Glutamatergic neuron (in vitro differentiated cells): ENCODE measurements around the gene TAL2. TPM values are rescaled to one million over a fixed set of nuclear protein-coding genes. Genes with fewer than 3 reads are reported as not detected.
A peak's percentile ranks its signal among the peaks of the same experiment; 100 is the strongest.

Experiments used
- DNase-seq: peaks from one replicate; pipeline ENCODE4 v3.0.0; 2022
- H3K27ac Mint-ChIP-seq: one replicate; pipeline ENCODE4 v1.8.0; 2020; ENCODE audit warnings: mild to moderate bottlenecking, mixed read lengths, inconsistent platforms; ENCODE audit not compliant: unreplicated experiment
- H3K27me3 Mint-ChIP-seq: one replicate; pipeline ENCODE4 v1.8.0; 2020; ENCODE audit warnings: mild to moderate bottlenecking, moderate library complexity, mixed read lengths, inconsistent platforms; ENCODE audit not compliant: unreplicated experiment
- H3K36me3 Mint-ChIP-seq: one replicate; pipeline ENCODE4 v1.8.0; 2020; ENCODE audit warnings: mild to moderate bottlenecking, mixed read lengths, inconsistent platforms; ENCODE audit not compliant: unreplicated experiment
- H3K4me1 Mint-ChIP-seq: one replicate; pipeline ENCODE4 v1.8.0; 2020; ENCODE audit warnings: mild to moderate bottlenecking, low read depth, mixed read lengths, inconsistent platforms; ENCODE audit not compliant: unreplicated experiment
- H3K4me3 Mint-ChIP-seq: one replicate; pipeline ENCODE4 v1.8.0; 2020; ENCODE audit warnings: mild to moderate bottlenecking, mixed read lengths, inconsistent platforms; ENCODE audit not compliant: unreplicated experiment
- H3K9me3 Mint-ChIP-seq: one replicate; pipeline ENCODE4 v1.8.0; 2020; ENCODE audit warnings: mild to moderate bottlenecking, moderate library complexity, mixed read lengths, inconsistent platforms; ENCODE audit not compliant: unreplicated experiment
- total RNA-seq: library from RNA; stranded (reverse); fragmentation: NEBNext Ultra II Directional; extraction: Animal tissue kit (Norgen Biotek cat#: 25700); gene quantifications from one replicate; pipeline ENCODE4 v1.2.1, GENCODE V29; 2021; ENCODE audit not compliant: unreplicated experiment
- TF ChIP-seq, protein P1 (sequence below): fragments of 200-600 bp; sonication (generic); IDR thresholded peaks from one replicate; pipeline ENCODE4 v1.5.0; 2021; ENCODE audit not compliant: partially characterized antibody, unreplicated experiment

The TAL2 gene
- total RNA-seq, 1 donor from 2014 or later = 1.6 TPM

- no peak overlapping the region for H3K27ac Mint-ChIP-seq
- no peak for DNase-seq
- H3K4me3 Mint-ChIP-seq = no peak overlapping the region
- no peaks in the 10 kb centered on the region for H3K27me3 Mint-ChIP-seq
- no peaks in the 10 kb centered on the region for H3K9me3 Mint-ChIP-seq
- peaks cover 2% of the 10 kb centered on the region for H3K4me1 Mint-ChIP-seq
- H3K36me3 Mint-ChIP-seq = no peaks in the 10 kb centered on the region
- TF ChIP-seq, protein P1, sequence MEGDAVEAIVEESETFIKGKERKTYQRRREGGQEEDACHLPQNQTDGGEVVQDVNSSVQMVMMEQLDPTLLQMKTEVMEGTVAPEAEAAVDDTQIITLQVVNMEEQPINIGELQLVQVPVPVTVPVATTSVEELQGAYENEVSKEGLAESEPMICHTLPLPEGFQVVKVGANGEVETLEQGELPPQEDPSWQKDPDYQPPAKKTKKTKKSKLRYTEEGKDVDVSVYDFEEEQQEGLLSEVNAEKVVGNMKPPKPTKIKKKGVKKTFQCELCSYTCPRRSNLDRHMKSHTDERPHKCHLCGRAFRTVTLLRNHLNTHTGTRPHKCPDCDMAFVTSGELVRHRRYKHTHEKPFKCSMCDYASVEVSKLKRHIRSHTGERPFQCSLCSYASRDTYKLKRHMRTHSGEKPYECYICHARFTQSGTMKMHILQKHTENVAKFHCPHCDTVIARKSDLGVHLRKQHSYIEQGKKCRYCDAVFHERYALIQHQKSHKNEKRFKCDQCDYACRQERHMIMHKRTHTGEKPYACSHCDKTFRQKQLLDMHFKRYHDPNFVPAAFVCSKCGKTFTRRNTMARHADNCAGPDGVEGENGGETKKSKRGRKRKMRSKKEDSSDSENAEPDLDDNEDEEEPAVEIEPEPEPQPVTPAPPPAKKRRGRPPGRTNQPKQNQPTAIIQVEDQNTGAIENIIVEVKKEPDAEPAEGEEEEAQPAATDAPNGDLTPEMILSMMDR = no peak
Measured at GRCh38 chr9:105636331-105636730, 25.9 kb upstream of the TAL2 start.

- H3K36me3 Mint-ChIP-seq = peaks cover 4% of the 10 kb centered on the region
- H3K27me3 Mint-ChIP-seq = no peaks in the 10 kb centered on the region
- H3K4me1 Mint-ChIP-seq = peaks cover 2% of the 10 kb centered on the region
- H3K27ac Mint-ChIP-seq = no peak overlapping the region
- no peak overlapping the region for H3K4me3 Mint-ChIP-seq
- peaks cover 3% of the 10 kb centered on the region for H3K9me3 Mint-ChIP-seq
- no peak for DNase-seq
- TF ChIP-seq, protein P1 = peak; percentile 77
Measured at GRCh38 chr9:105637787-105638395, 24.4 kb upstream of the TAL2 start.

DNA sequence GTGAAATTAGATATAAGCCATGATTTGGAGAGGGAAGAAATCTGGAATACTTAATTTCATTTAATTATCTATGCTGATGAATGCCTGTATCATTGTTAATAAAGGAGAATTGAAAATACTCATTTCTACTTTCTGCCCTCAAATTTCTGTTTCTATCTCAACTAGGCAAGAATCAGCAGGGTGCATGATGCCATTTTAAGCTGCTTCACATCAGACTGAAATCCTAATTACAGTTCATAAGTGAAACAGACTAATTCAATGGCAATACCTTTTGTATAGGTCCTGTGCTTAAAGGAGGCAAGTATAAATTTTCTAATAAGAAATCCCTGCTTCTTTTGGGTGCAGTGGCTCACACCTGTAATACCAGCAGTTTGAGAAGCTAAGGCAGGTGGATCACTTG, 22.3 kb upstream of the TAL2 start:
- Mint-ChIP-seq H3K36me3 (peaks cover 5% of the 10 kb centered on the region), H3K4me1 (no peaks in the 10 kb centered on the region), H3K27ac (no peak overlapping the region), H3K4me3 (no peak overlapping the region), H3K27me3 (no peaks in the 10 kb centered on the region), H3K9me3 (peaks cover 6% of the 10 kb centered on the region)
- TF ChIP-seq, protein P1 = no peak
- no peak for DNase-seq

DNA sequence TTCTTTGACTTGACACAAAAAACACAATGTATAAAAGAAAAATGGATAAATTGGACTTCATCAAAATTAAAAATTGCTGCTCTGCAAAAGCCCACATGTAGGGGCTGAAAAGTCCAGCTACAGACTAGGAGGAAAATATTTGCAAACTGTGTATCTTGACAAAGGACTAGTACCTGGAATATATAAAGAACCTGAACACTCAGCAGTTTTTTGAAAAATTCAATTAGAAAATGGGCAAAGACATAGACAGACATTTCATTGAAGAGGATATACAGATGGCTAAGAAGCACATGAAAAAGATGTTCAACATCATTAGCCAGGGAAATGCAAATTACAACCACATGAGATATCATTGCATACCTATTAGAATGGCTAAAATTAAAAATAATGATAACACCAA, 18.5 kb upstream of the TAL2 start:
- H3K9me3 Mint-ChIP-seq = peaks cover 6% of the 10 kb centered on the region
- DNase-seq = no peak
- no peak overlapping the region for H3K27ac Mint-ChIP-seq
- H3K36me3 Mint-ChIP-seq = peaks cover 5% of the 10 kb centered on the region
- no peaks in the 10 kb centered on the region for H3K27me3 Mint-ChIP-seq
- H3K4me1 Mint-ChIP-seq = peaks cover 14% of the 10 kb centered on the region
- TF ChIP-seq, protein P1 = no peak
- H3K4me3 Mint-ChIP-seq = no peak overlapping the region

DNA sequence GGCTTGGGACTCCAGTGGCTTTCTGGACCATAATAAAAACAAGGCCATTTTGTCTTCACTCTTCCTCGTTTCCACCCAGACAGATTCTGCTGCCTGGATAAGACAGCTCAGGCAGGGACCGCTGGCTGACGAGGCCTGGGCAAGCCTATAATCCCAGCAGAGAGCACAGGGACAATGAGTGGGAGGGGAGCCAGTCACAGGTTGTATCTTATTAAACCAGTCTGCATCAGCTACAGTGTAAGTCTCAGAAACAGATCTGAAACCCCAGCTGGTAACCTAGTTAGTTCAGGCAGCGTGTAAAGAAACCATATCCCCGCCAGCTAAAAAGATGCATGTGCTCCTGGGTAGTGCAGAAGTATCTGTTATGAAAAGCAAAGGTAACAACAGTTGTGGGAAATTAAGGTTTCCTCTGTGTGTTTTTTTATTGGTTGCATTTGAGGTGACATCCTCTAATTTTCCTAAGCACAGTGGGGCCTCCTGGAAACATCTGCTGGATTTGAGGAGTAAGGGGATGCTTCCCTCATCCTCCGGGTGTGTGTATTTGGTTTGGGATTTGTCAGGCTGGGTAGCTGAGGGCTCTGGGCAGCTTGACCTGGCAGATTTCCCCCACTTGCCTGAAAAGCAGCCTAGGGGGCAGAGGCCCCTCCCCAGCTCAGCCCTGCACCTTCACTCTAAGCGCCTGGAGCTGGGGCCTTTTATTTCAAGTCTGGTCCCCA, 15.2 kb upstream of the TAL2 start:
- Mint-ChIP-seq H3K27ac (peak overlapping the region; percentile 23), H3K4me3 (no peak overlapping the region), H3K27me3 (no peaks in the 10 kb centered on the region), H3K9me3 (peaks cover 6% of the 10 kb centered on the region), H3K36me3 (peaks cover 5% of the 10 kb centered on the region), H3K4me1 (peaks cover 14% of the 10 kb centered on the region)
- TF ChIP-seq, protein P1 = no peak
- no peak for DNase-seq
